ENCODE results near the gene MAD1L1. TPM values are rescaled to one million over a fixed set of nuclear protein-coding genes. Genes with fewer than 3 reads are reported as not detected.

The MAD1L1 gene
- total RNA-seq, 1 experiment from 2014 or later: 46.7 TPM

- Histone ChIP-seq H3K9me3 (ENCODE audit: low read depth, low read length, poor library complexity, severe bottlenecking) (no peaks in the 10 kb centered on the region), H3K27ac (ENCODE audit: low read depth, low read length, poor library complexity, severe bottlenecking) (no peak overlapping the region), H3K4me3 (ENCODE audit: low read depth, low read length, poor library complexity, severe bottlenecking) (no peak overlapping the region), H3K36me3 (ENCODE audit: insufficient read depth, low read length, poor library complexity, severe bottlenecking) (no peaks in the 10 kb centered on the region), H3K4me1 (ENCODE audit: insufficient read depth, low read length, poor library complexity, severe bottlenecking) (peaks cover 7% of the 10 kb centered on the region), H3K27me3 (replicated peaks; ENCODE audit: insufficient read depth, low read depth, low read length, poor library complexity) (no peaks in the 10 kb centered on the region)
- ChIA-PET POLR2A (ENCODE audit: low non-redundant PET) (no interaction called here), CTCF (interaction anchor here (0.6 kb wide), 1 partner anchor 946 kb away, joined by 5 read pairs; no protein-coding TSS in a partner anchor)
- no TSS peak for BruUV-seq (replicated peaks)
- TF ChIP-seq CTCF (conservative IDR thresholded peaks at IDR 0.05; ENCODE audit: low read depth, low read length) (no peak), EZH2 (IDR thresholded peaks at IDR 0.05; ENCODE audit: borderline replicate concordance, low read depth, low read length, poor library complexity, severe bottlenecking) (no peak)
- DNase-seq (ENCODE audit: low spot score): no peak
- intact Hi-C loops (cut with micrococcal nuclease; ENCODE audit: unreplicated experiment): no loop called here
Measured at GRCh38 chr7:2069472-2069860, 163.3 kb downstream of the MAD1L1 start.

- POLR2A ChIA-PET (ENCODE audit: low non-redundant PET): no interaction called here
- no peak for DNase-seq (ENCODE audit: low spot score)
Measured at GRCh38 chr7:2068693-2069471, 163.9 kb downstream of the MAD1L1 start.

GRCh38 chr7:2066251-2066919 lies 166.4 kb downstream of the MAD1L1 start:
- TF ChIP-seq EZH2 (IDR thresholded peaks at IDR 0.05; ENCODE audit: borderline replicate concordance, low read depth, low read length, poor library complexity, severe bottlenecking): no peak
- no peak for TF ChIP-seq CTCF (conservative IDR thresholded peaks at IDR 0.05; ENCODE audit: low read depth, low read length)
- ChIA-PET CTCF (no interaction called here), POLR2A (ENCODE audit: low non-redundant PET) (interaction anchor here (0.6 kb wide), 1 partner anchor 929 kb away, joined by 3 read pairs; no protein-coding TSS in a partner anchor)
- Histone ChIP-seq H3K36me3 (ENCODE audit: insufficient read depth, low read length, poor library complexity, severe bottlenecking) (no peaks in the 10 kb centered on the region), H3K27ac (ENCODE audit: low read depth, low read length, poor library complexity, severe bottlenecking) (no peak overlapping the region), H3K4me3 (ENCODE audit: low read depth, low read length, poor library complexity, severe bottlenecking) (no peak overlapping the region), H3K4me1 (ENCODE audit: insufficient read depth, low read length, poor library complexity, severe bottlenecking) (peaks cover 7% of the 10 kb centered on the region), H3K9me3 (ENCODE audit: low read depth, low read length, poor library complexity, severe bottlenecking) (no peaks in the 10 kb centered on the region), H3K27me3 (replicated peaks; ENCODE audit: insufficient read depth, low read depth, low read length, poor library complexity) (no peaks in the 10 kb centered on the region)
- DNase-seq (ENCODE audit: low spot score): no peak
- intact Hi-C loops (cut with micrococcal nuclease; ENCODE audit: unreplicated experiment): no loop called here
- BruUV-seq (replicated peaks): no TSS peak

More at GRCh38 chr7:2068693-2069471, 163.9 kb downstream of the MAD1L1 start:
- BruUV-seq (replicated peaks): no TSS peak
- TF ChIP-seq CTCF (conservative IDR thresholded peaks at IDR 0.05; ENCODE audit: low read depth, low read length) (no peak), EZH2 (IDR thresholded peaks at IDR 0.05; ENCODE audit: borderline replicate concordance, low read depth, low read length, poor library complexity, severe bottlenecking) (no peak)
- intact Hi-C loops (cut with micrococcal nuclease; ENCODE audit: unreplicated experiment): no loop called here
- H3K27me3 ChIP-seq (replicated peaks; ENCODE audit: insufficient read depth, low read depth, low read length, poor library complexity): no peaks in the 10 kb centered on the region
- peaks cover 7% of the 10 kb centered on the region for H3K4me1 ChIP-seq (ENCODE audit: insufficient read depth, low read length, poor library complexity, severe bottlenecking)
- no peaks in the 10 kb centered on the region for H3K36me3 ChIP-seq (ENCODE audit: insufficient read depth, low read length, poor library complexity, severe bottlenecking)
- H3K9me3 ChIP-seq (ENCODE audit: low read depth, low read length, poor library complexity, severe bottlenecking): no peaks in the 10 kb centered on the region
- H3K4me3 ChIP-seq (ENCODE audit: low read depth, low read length, poor library complexity, severe bottlenecking): no peak overlapping the region
- CTCF ChIA-PET: interaction anchor here (0.6 kb wide), 1 partner anchor 945 kb away, joined by 5 read pairs; no protein-coding TSS in a partner anchor
- no peak overlapping the region for H3K27ac ChIP-seq (ENCODE audit: low read depth, low read length, poor library complexity, severe bottlenecking)
